ENCODE data around the gene LCE2A. TPM values are rescaled to one million over a fixed set of nuclear protein-coding genes. Genes with fewer than 3 reads are reported as not detected.

LCE2A gene
- total and polyA plus RNA-seq, 2 of the 8 experiments (the other 6 are each of a cell fraction or from before 2014, with no cell fraction given), result not detected

DNA sequence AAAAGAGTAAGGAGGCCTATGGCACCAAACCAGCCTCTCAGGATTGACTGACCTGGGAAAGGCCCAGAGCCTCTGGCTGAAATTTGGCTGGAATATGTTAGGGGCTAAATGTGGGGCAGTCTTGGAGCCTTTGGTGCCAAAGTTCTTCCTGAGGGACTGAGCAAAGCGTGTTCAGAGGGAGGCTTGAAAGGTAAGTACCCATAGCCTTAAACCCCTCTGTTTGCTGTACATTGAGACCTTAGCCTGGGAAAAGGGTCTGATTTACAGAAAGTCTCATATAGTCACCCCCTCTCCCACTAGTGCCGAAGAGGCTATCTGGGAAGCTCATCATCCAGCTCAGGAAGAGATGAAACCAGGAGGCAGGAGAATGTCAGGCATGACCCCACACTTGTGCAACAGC is 9.7 kb downstream of the LCE2A start, which contains the start of gene LCE4A (continued):
- TF ChIP-seq ZNF274 (IDR thresholded peaks at IDR 0.05; ENCODE audit: borderline replicate concordance, extremely low read depth, low read length) (no peak), SP1 (IDR thresholded peaks at IDR 0.05; ENCODE audit: low read depth, low read length) (no peak), NRF1 (IDR thresholded peaks at IDR 0.05; ENCODE audit: low read depth, low read length) (no peak)

Data from H1 (cell line).